HG03378 (cell line): ENCODE results near the gene PPP1R12A.
A peak's percentile ranks its signal among the peaks of the same experiment; 100 is the strongest.
"Not testable (repeated sequence)": the region's sequence is repeated elsewhere in the genome, so short reads cannot be mapped to it uniquely, and the experiment has no call there.

Source experiments
- ATAC-seq: cut with Tn5 transposase; IDR thresholded peaks from one replicate; pipeline ENCODE4 v1.9.1; 2021; ENCODE audit warnings: mild to moderate bottlenecking, moderate library complexity; ENCODE audit not compliant: unreplicated experiment

Gene PPP1R12A

GRCh38 chr12:79895804-79896203 is 39.1 kb downstream of the PPP1R12A start:
- no peak for ATAC-seq

GRCh38 chr12:79895071-79895470 is 39.8 kb downstream of the PPP1R12A start:
- ATAC-seq = no peak

GRCh38 chr12:79891506-79892162 is 43.3 kb downstream of the PPP1R12A start:
- no peak for ATAC-seq

- no peak for ATAC-seq
These were observed 47.0 kb downstream of the PPP1R12A start for GRCh38 chr12:79887890-79888289.

- peak; percentile 85 for ATAC-seq
These were observed 47.9 kb downstream of the PPP1R12A start for GRCh38 chr12:79886917-79887519.

GRCh38 chr12:79885911-79886490 is 48.9 kb downstream of the PPP1R12A start:
- ATAC-seq = no peak

GRCh38 chr12:79884401-79885006 is 50.4 kb downstream of the PPP1R12A start:
- ATAC-seq = no peak

GRCh38 chr12:79883216-79883615 is 51.7 kb downstream of the PPP1R12A start:
- no peak for ATAC-seq

- ATAC-seq = no peak
These were observed 53.5 kb downstream of the PPP1R12A start for GRCh38 chr12:79881351-79881750.

GRCh38 chr12:79878506-79878905 is 56.4 kb downstream of the PPP1R12A start:
- ATAC-seq = not testable (repeated sequence)

- no peak for ATAC-seq
These were observed 57.7 kb downstream of the PPP1R12A start for GRCh38 chr12:79877246-79877645.

- no peak for ATAC-seq
These were observed 60.2 kb downstream of the PPP1R12A start for GRCh38 chr12:79874665-79875064.

- peak; percentile 55 for ATAC-seq
These were observed 61.7 kb downstream of the PPP1R12A start for GRCh38 chr12:79873201-79873600.

- ATAC-seq = no peak
These were observed 63.3 kb downstream of the PPP1R12A start for GRCh38 chr12:79871621-79872020.

- ATAC-seq = no peak
These were observed 64.0 kb downstream of the PPP1R12A start for GRCh38 chr12:79870916-79871315.

GRCh38 chr12:79859646-79860045 is 75.3 kb downstream of the PPP1R12A start:
- no peak for ATAC-seq

GRCh38 chr12:79858518-79858917 is 76.4 kb downstream of the PPP1R12A start:
- ATAC-seq = no peak

GRCh38 chr12:79857675-79858074 is 77.2 kb downstream of the PPP1R12A start:
- no peak for ATAC-seq

GRCh38 chr12:79850610-79851299 is 84.1 kb downstream of the PPP1R12A start:
- no peak for ATAC-seq

GRCh38 chr12:79848339-79848738 is 86.6 kb downstream of the PPP1R12A start:
- no peak for ATAC-seq

GRCh38 chr12:79847417-79847816 is 87.5 kb downstream of the PPP1R12A start:
- no peak for ATAC-seq
